Measurements from ENCODE around the gene ZNF385A.

- TF ChIP-seq RXRA (IDR thresholded peaks at IDR 0.05; ENCODE audit: insufficient read depth, low read depth, low read length) (no peak), CTCF (IDR thresholded peaks at IDR 0.05; ENCODE audit: control extremely low read depth in 1 of 3, insufficient read depth in 1 of 3, low read depth in 1 of 3, low read length in 3 of 3) (no peak), RFX5 (IDR thresholded peaks at IDR 0.05; ENCODE audit: borderline replicate concordance, low read depth, low read length) (no peak), EGR1 (IDR thresholded peaks at IDR 0.05; ENCODE audit: borderline replicate concordance, low read depth, low read length) (no peak), RBBP5 (IDR thresholded peaks at IDR 0.05; ENCODE audit: borderline replicate concordance, low read depth, low read length) (no peak), SRF (IDR thresholded peaks at IDR 0.05; ENCODE audit: low read depth, low read length) (no peak), POU5F1 (IDR thresholded peaks at IDR 0.05; ENCODE audit: low read depth, low read length) (no peak), EZH2 (IDR thresholded peaks at IDR 0.05; ENCODE audit: low read depth, low read length, severe bottlenecking) (no peak), POLR2A (IDR thresholded peaks at IDR 0.05; ENCODE audit: control extremely low read depth in 1 of 2, low read depth in 2 of 2, low read length in 2 of 2) (no peak), NRF1 (IDR thresholded peaks at IDR 0.05; ENCODE audit: low read depth, low read length) (no peak), TAF7 (optimal IDR thresholded peaks at IDR 0.05; ENCODE audit: borderline replicate concordance, low read depth, low read length) (no peak), GTF2F1 (IDR thresholded peaks at IDR 0.05; ENCODE audit: borderline replicate concordance, low read depth, low read length) (no peak), CREB1 (IDR thresholded peaks at IDR 0.05) (no peak), MAX (IDR thresholded peaks at IDR 0.05) (no peak)
Observed at GRCh38 chr12:54394986-54395385, 10.5 kb upstream of the ZNF385A start.
